Measurements from ENCODE around the gene TMEM52. TPM values are rescaled to one million over a fixed set of nuclear protein-coding genes. Genes with fewer than 3 reads are reported as not detected.

TMEM52 gene
- total and polyA plus RNA-seq, 2 of the 13 experiments (the other 11 are each of a cell fraction or from before 2014, with no cell fraction given) = 13.2 to 18.7 TPM

- TF ChIP-seq, protein P1, sequence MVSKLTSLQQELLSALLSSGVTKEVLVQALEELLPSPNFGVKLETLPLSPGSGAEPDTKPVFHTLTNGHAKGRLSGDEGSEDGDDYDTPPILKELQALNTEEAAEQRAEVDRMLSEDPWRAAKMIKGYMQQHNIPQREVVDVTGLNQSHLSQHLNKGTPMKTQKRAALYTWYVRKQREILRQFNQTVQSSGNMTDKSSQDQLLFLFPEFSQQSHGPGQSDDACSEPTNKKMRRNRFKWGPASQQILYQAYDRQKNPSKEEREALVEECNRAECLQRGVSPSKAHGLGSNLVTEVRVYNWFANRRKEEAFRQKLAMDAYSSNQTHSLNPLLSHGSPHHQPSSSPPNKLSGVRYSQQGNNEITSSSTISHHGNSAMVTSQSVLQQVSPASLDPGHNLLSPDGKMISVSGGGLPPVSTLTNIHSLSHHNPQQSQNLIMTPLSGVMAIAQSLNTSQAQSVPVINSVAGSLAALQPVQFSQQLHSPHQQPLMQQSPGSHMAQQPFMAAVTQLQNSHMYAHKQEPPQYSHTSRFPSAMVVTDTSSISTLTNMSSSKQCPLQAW (CRISPR knock-in tag; IDR thresholded peaks at IDR 0.05) = no peak; the same call in 1 of the 2 replicates
- 0 out of 2 replicates have a peak, but pooled peaks have one; percentile 49 for TF ChIP-seq REPIN1 (CRISPR knock-in tag; IDR thresholded peaks at IDR 0.05; ENCODE audit: borderline replicate concordance, low read depth)
- TF ChIP-seq FOXP4 (CRISPR knock-in tag; IDR thresholded peaks at IDR 0.05) = peak; percentile 57; the same call in 1 of the 2 replicates
- TF ChIP-seq SP140L (CRISPR knock-in tag; IDR thresholded peaks at IDR 0.05; ENCODE audit: borderline replicate concordance) = no peak
- peak; percentile 5; the same call in 1 of the 2 replicates for TF ChIP-seq FOSL2 (CRISPR knock-in tag; IDR thresholded peaks at IDR 0.05)
- TF ChIP-seq ZNF496 (CRISPR knock-in tag; IDR thresholded peaks at IDR 0.05; ENCODE audit: insufficient replicate concordance) = no peak
- no peak for TF ChIP-seq TEAD3 (CRISPR knock-in tag; optimal IDR thresholded peaks at IDR 0.05; ENCODE audit: borderline replicate concordance)
- TF ChIP-seq ZNF451 (CRISPR knock-in tag; IDR thresholded peaks at IDR 0.05) = peak; percentile 54; the same call in 1 of the 2 replicates
- TF ChIP-seq HNF4G (IDR thresholded peaks at IDR 0.05; ENCODE audit: borderline replicate concordance, low read depth, low read length) = peak; percentile 71
- TF ChIP-seq HNF4G (CRISPR knock-in tag; IDR thresholded peaks at IDR 0.05; ENCODE audit: borderline replicate concordance, low read depth) = peak; percentile 27; the same call in 1 of the 2 replicates
- TF ChIP-seq WIZ (CRISPR knock-in tag; IDR thresholded peaks at IDR 0.05) = no peak
- peak; percentile 37 for TF ChIP-seq ASH2L (IDR thresholded peaks at IDR 0.05; ENCODE audit: insufficient read length, low read depth, low read length)
- TF ChIP-seq ZMAT5 (CRISPR knock-in tag; IDR thresholded peaks at IDR 0.05; ENCODE audit: borderline replicate concordance, low read depth) = no peak
- peak; percentile 46; the same call in 1 of the 2 replicates for TF ChIP-seq MIER3 (CRISPR knock-in tag; IDR thresholded peaks at IDR 0.05; ENCODE audit: borderline replicate concordance)
- TF ChIP-seq HDAC2 (CRISPR knock-in tag; IDR thresholded peaks at IDR 0.05) = peak; percentile 60; the same call in 1 of the 2 replicates
- TF ChIP-seq, protein P2, sequence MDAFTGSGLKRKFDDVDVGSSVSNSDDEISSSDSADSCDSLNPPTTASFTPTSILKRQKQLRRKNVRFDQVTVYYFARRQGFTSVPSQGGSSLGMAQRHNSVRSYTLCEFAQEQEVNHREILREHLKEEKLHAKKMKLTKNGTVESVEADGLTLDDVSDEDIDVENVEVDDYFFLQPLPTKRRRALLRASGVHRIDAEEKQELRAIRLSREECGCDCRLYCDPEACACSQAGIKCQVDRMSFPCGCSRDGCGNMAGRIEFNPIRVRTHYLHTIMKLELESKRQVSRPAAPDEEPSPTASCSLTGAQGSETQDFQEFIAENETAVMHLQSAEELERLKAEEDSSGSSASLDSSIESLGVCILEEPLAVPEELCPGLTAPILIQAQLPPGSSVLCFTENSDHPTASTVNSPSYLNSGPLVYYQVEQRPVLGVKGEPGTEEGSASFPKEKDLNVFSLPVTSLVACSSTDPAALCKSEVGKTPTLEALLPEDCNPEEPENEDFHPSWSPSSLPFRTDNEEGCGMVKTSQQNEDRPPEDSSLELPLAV (CRISPR knock-in tag; conservative IDR thresholded peaks at IDR 0.05; ENCODE audit: low read depth) = no peak
- TF ChIP-seq, protein P3, sequence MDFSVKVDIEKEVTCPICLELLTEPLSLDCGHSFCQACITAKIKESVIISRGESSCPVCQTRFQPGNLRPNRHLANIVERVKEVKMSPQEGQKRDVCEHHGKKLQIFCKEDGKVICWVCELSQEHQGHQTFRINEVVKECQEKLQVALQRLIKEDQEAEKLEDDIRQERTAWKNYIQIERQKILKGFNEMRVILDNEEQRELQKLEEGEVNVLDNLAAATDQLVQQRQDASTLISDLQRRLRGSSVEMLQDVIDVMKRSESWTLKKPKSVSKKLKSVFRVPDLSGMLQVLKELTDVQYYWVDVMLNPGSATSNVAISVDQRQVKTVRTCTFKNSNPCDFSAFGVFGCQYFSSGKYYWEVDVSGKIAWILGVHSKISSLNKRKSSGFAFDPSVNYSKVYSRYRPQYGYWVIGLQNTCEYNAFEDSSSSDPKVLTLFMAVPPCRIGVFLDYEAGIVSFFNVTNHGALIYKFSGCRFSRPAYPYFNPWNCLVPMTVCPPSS (IDR thresholded peaks at IDR 0.05) = no peak
- peak; percentile 48; the same call in 1 of the 2 replicates for TF ChIP-seq NFKB2 (CRISPR knock-in tag; IDR thresholded peaks at IDR 0.05; ENCODE audit: borderline replicate concordance)
- TF ChIP-seq NCOA2 (CRISPR knock-in tag; IDR thresholded peaks at IDR 0.05) = peak; percentile 53; the same call in 1 of the 2 replicates
- TF ChIP-seq, protein P4, sequence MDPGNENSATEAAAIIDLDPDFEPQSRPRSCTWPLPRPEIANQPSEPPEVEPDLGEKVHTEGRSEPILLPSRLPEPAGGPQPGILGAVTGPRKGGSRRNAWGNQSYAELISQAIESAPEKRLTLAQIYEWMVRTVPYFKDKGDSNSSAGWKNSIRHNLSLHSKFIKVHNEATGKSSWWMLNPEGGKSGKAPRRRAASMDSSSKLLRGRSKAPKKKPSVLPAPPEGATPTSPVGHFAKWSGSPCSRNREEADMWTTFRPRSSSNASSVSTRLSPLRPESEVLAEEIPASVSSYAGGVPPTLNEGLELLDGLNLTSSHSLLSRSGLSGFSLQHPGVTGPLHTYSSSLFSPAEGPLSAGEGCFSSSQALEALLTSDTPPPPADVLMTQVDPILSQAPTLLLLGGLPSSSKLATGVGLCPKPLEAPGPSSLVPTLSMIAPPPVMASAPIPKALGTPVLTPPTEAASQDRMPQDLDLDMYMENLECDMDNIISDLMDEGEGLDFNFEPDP (CRISPR knock-in tag; conservative IDR thresholded peaks at IDR 0.05) = no peak
Measured at GRCh38 chr1:1922956-1923833, 4.1 kb upstream of the TMEM52 start (continued).
